ENCODE results near the gene COPB2.

The COPB2 gene

GRCh38 chr3:139320551-139321309 is 68.7 kb downstream of the COPB2 start:
- Histone ChIP-seq H3K4me3 (ENCODE audit: low read depth, low read length) (no peak overlapping the region), H3K4me1 (ENCODE audit: control insufficient read depth, insufficient read depth, low read length) (no peaks in the 10 kb centered on the region), H3K27ac (ENCODE audit: extremely low read depth, low read depth, low read length) (no peak overlapping the region), H3K36me3 (ENCODE audit: control insufficient read depth in 2 of 2, insufficient read depth in 1 of 2, low read length in 2 of 2) (no peaks in the 10 kb centered on the region), H3K9me3 (ENCODE audit: control insufficient read depth, insufficient read depth, low read depth, low read length) (no peaks in the 10 kb centered on the region)
- TF ChIP-seq ZNF221 (tag by site-specific recombination; IDR thresholded peaks at IDR 0.05; ENCODE audit: borderline replicate concordance) (no peak), KLF10 (tag by site-specific recombination; IDR thresholded peaks at IDR 0.05) (no peak), ZNF548 (tag by site-specific recombination; IDR thresholded peaks at IDR 0.05) (no peak), ZNF174 (tag by site-specific recombination; IDR thresholded peaks at IDR 0.05) (no peak), KLF8 (tag by site-specific recombination; IDR thresholded peaks at IDR 0.05) (no peak), ZFP3 (tag by site-specific recombination; IDR thresholded peaks at IDR 0.05; ENCODE audit: low read depth) (no peak), ZNF169 (tag by site-specific recombination; IDR thresholded peaks at IDR 0.05) (no peak), ZNF621 (tag by site-specific recombination; IDR thresholded peaks at IDR 0.05) (no peak)
- ChIA-PET CTCF (interaction anchor here (0.6 to 1.1 kb wide), 4 partner anchors 8 to 257 kb away, joined by 3 to 4 read pairs (median 3); no protein-coding TSS in a partner anchor), POLR2A (no interaction called here)

GRCh38 chr3:139319428-139320402 is 69.7 kb downstream of the COPB2 start:
- ChIA-PET POLR2A (no interaction called here), CTCF (interaction anchor here (0.5 to 2.4 kb wide), 13 partner anchors 9 to 1602 kb away, joined by 3 to 10 read pairs (median 3); no protein-coding TSS in a partner anchor)
- no peaks in the 10 kb centered on the region for H3K4me1 ChIP-seq (ENCODE audit: control insufficient read depth, insufficient read depth, low read length)
- H3K36me3 ChIP-seq (ENCODE audit: control insufficient read depth in 2 of 2, insufficient read depth in 1 of 2, low read length in 2 of 2), result no peaks in the 10 kb centered on the region
- H3K27ac ChIP-seq (ENCODE audit: extremely low read depth, low read depth, low read length), result no peak overlapping the region
- H3K9me3 ChIP-seq (ENCODE audit: control insufficient read depth, insufficient read depth, low read depth, low read length), result no peaks in the 10 kb centered on the region
- no peak overlapping the region for H3K4me3 ChIP-seq (ENCODE audit: low read depth, low read length)
- TF ChIP-seq ZBTB21 (tag by site-specific recombination; IDR thresholded peaks at IDR 0.05) (no peak), ZNF488 (tag by site-specific recombination; IDR thresholded peaks at IDR 0.05) (no peak), ZNF223 (tag by site-specific recombination; IDR thresholded peaks at IDR 0.05) (no peak), ZNF26 (tag by site-specific recombination; IDR thresholded peaks at IDR 0.05) (no peak), ZNF202 (tag by site-specific recombination; IDR thresholded peaks at IDR 0.05; ENCODE audit: borderline replicate concordance) (no peak), ZSCAN18 (tag by site-specific recombination; IDR thresholded peaks at IDR 0.05) (no peak), ZNF518A (tag by site-specific recombination; conservative IDR thresholded peaks at IDR 0.05; ENCODE audit: low read depth) (no peak), MEIS1 (CRISPR knock-in tag; IDR thresholded peaks at IDR 0.05; ENCODE audit: borderline replicate concordance) (no peak), ZNF433 (tag by site-specific recombination; IDR thresholded peaks at IDR 0.05; ENCODE audit: low read depth) (no peak), AEBP2 (tag by site-specific recombination; IDR thresholded peaks at IDR 0.05; ENCODE audit: borderline replicate concordance) (no peak), ZSCAN23 (tag by site-specific recombination; IDR thresholded peaks at IDR 0.05) (no peak)

Measured in HEK293 (cell line).